Measurements from ENCODE around the gene CBX7. TPM values are rescaled to one million over a fixed set of nuclear protein-coding genes. Genes with fewer than 3 reads are reported as not detected.

Gene CBX7
- total RNA-seq, 4 donors from 2014 or later, result 41.2 to 58.6 (median 53.2) TPM

DNA sequence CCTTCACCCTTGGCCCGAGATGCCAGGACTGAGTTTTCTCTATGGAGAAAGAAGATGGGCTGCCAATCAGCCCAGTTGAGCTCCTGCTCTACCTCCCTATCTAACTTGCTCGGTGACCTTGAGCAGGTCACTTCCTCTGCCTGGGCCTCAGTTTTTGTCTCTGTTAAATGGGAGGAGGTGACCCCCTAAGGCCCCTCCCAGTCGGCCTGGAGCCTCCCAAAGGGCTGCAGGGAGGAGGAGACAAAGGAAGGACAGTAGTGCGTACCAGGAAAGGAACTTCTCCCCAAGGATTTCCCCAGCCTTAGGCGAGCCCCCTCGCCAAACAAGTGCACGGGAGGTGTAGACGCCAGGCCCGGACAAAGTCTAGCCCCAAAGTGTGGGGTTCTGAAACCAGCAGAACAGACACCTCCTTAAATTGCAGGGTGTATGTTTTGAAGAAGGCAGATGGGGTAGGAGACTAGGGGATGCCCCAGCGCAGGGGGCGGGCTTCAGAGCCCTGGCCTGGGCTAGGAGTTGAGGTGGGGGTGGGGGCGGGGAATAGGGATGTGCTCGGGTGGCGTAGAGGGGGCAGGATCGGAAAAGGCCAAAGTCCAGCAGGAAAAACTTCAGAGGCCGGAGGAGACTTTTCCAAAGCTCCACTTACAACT is 1.0 kb downstream of the CBX7 start:
- TF ChIP-seq POLR2A (IDR thresholded peaks at IDR 0.05), result no peak
- TF ChIP-seq, protein P1, sequence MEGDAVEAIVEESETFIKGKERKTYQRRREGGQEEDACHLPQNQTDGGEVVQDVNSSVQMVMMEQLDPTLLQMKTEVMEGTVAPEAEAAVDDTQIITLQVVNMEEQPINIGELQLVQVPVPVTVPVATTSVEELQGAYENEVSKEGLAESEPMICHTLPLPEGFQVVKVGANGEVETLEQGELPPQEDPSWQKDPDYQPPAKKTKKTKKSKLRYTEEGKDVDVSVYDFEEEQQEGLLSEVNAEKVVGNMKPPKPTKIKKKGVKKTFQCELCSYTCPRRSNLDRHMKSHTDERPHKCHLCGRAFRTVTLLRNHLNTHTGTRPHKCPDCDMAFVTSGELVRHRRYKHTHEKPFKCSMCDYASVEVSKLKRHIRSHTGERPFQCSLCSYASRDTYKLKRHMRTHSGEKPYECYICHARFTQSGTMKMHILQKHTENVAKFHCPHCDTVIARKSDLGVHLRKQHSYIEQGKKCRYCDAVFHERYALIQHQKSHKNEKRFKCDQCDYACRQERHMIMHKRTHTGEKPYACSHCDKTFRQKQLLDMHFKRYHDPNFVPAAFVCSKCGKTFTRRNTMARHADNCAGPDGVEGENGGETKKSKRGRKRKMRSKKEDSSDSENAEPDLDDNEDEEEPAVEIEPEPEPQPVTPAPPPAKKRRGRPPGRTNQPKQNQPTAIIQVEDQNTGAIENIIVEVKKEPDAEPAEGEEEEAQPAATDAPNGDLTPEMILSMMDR (IDR thresholded peaks at IDR 0.05), result no peak
- peak overlapping the region; percentile 82 to 96 (median 92) for H3K27ac ChIP-seq
- peaks cover 0 to 5% (median 0%) of the 10 kb centered on the region in 3 donors for H3K36me3 ChIP-seq
- H3K4me1 ChIP-seq, result peaks cover 3 to 45% (median 15%) of the 10 kb centered on the region in 4 donors
- no peaks in the 10 kb centered on the region for H3K27me3 ChIP-seq
- H3K9me3 ChIP-seq, result no peaks in the 10 kb centered on the region
- peak overlapping the region; percentile 69 to 94 (median 82) for H3K4me3 ChIP-seq
- peak in 1 of 3 donors; percentile 47 for DNase-seq

DNA sequence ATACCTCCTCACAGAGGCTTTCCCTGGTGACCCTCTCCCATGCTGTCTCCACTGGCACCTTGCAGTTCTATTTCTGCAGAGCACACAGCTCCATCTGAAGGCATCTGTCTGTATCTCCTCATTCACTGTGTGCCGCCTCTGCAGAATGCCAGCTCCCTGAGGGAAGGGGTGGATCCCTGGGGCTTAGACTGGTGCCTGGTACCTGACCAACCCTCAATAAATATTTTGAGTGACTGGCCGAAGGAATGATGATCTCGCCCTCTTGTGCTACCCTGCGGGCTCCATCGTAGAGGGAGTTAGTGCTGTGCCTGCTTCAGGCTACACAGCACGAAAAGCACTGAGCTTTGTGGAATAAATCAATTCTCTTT is 1.6 kb downstream of the CBX7 start:
- no peak for TF ChIP-seq POLR2A (IDR thresholded peaks at IDR 0.05)
- TF ChIP-seq, protein P1 (IDR thresholded peaks at IDR 0.05), result no peak
- Histone ChIP-seq H3K36me3 (peaks cover 0 to 5% (median 0%) of the 10 kb centered on the region in 3 donors), H3K4me3 (peak overlapping the region in 1 of 4 donors; percentile 86), H3K27me3 (no peaks in the 10 kb centered on the region), H3K4me1 (peaks cover 3 to 51% (median 17%) of the 10 kb centered on the region in 4 donors), H3K9me3 (no peaks in the 10 kb centered on the region), H3K27ac (peak overlapping the region; percentile 82 to 96 (median 92))
- peak in 1 of 3 donors; percentile 45 for DNase-seq

DNA sequence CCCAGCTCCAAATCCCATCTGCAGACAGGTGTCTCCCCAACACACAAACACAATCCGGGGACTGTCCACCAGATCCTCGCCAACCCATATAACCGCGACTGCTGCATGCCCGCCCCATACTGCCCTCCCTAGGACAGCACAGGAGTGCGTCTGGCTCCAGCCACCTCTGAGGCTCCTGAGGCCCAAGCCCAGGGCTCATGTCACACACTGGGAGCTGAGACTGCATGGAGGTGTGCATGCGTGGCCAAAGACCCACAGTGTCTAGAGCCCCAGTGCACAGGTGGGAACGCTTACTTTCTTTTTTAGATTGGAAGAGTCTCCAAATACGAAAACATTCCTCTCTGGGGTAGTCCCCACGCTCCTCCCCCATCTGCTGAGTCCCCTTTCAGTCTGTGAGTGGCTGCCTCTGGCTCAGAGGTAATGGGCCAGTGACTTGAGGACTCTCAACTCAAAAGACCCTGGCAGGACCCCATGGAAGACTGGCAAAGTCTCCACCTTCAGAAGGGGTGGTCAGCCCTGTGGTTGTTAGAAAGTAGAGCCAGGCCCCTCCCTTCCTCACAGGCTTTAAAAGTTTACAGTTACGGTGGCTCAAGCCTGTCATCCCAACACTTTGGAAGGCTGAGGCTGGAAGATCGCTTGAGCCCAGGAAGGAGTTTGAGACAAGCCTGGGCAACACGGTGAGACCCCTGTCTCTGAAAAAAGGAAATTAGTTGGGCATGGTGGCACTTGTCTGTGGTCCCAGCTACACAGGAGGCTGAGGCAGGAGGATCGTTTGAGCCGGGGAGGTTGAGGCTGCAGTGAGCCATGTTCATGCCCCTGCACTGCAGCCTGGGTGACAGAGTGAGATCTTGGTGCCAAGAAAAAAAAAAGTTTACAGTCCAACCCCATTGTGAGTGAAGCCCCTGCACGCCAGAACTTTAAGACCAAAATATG is 2.3 kb downstream of the CBX7 start:
- peak in 1 of 3 donors; percentile 47 for DNase-seq
- H3K36me3 ChIP-seq, result peaks cover 0 to 5% (median 0%) of the 10 kb centered on the region in 3 donors
- no peaks in the 10 kb centered on the region for H3K9me3 ChIP-seq
- no peak overlapping the region for H3K4me3 ChIP-seq
- peaks cover 3 to 53% (median 17%) of the 10 kb centered on the region in 4 donors for H3K4me1 ChIP-seq
- H3K27ac ChIP-seq, result peak overlapping the region; percentile 39 to 93 (median 82)
- no peaks in the 10 kb centered on the region for H3K27me3 ChIP-seq
- TF ChIP-seq, protein P1 (IDR thresholded peaks at IDR 0.05), result no peak
- TF ChIP-seq POLR2A (IDR thresholded peaks at IDR 0.05), result no peak

DNA sequence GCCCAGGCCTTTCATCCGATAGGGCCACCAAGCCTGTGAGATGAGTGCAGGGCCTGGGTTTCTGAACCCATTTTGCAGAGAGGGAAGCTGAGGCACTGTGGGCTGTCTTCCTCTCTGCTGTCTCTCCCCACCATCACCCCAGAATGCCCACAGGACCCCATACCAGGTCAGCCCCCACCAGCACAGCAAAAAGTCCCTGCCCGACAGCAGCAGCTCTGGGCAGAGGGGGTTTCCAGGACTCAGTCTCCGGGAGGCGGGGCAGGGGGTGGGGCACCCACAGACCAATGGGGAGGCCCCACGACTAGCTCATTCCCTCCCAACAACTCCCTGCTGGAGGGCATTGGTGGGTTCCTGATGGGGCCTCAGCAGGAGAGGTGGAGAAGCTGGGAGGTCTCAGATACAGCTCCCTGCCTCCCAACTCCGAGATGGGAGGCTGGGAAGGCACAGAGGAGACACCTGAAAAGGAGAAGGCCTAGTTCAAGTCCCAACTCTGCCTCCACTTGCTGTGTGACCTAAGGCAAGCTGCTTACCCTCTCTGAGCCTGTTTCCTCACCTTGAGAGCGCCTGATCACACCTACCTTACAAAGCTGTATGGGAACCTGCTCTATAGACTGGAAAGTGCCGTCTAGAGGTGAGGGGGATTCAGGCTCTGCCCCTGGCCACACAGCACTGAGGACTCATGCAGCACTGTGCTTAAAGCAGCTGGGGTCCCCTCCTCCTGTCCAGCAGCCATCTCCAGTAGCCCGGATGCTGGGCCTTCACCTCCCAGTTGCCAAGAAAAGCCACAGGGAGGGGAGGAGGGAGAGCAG is 3.5 kb downstream of the CBX7 start:
- no peak for TF ChIP-seq POLR2A (IDR thresholded peaks at IDR 0.05)
- TF ChIP-seq, protein P1 (IDR thresholded peaks at IDR 0.05), result no peak

More for the DNA sequence above, 3.5 kb downstream of the CBX7 start:
- H3K9me3 ChIP-seq, result no peaks in the 10 kb centered on the region
- H3K27ac ChIP-seq, result peak overlapping the region; percentile 39 to 93 (median 82)
- H3K4me3 ChIP-seq, result no peak overlapping the region
- H3K36me3 ChIP-seq, result peaks cover 0 to 5% (median 0%) of the 10 kb centered on the region in 3 donors
- peaks cover 3 to 56% (median 19%) of the 10 kb centered on the region in 4 donors for H3K4me1 ChIP-seq
- DNase-seq, result peak; percentile 54 to 76 (median 64)
- no peaks in the 10 kb centered on the region for H3K27me3 ChIP-seq

All from Peyer's patch (tissue), 4 donors.